ENCODE measurements around the gene CDH4.

CDH4 gene

DNA sequence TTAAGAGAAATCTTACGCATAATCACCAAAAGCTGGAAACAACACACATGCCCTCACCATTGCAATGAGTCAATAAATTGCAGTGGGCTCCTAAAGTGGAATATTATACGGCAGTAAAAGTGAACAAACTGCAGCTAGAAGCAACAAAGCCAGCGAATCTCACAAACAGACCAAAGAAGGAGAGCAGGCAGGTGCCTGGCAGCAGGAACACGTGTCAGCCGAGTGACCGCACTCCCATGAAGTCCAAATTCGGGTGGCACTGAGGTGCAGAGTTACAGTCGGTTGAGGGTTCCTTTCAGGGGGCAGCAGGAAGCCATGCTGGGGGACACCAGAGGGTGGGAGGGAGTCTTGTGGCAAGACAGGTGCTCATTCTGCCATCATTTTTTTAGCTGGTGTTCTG lies 500.5 kb downstream of the CDH4 start:
- no peak for DNase-seq

DNA sequence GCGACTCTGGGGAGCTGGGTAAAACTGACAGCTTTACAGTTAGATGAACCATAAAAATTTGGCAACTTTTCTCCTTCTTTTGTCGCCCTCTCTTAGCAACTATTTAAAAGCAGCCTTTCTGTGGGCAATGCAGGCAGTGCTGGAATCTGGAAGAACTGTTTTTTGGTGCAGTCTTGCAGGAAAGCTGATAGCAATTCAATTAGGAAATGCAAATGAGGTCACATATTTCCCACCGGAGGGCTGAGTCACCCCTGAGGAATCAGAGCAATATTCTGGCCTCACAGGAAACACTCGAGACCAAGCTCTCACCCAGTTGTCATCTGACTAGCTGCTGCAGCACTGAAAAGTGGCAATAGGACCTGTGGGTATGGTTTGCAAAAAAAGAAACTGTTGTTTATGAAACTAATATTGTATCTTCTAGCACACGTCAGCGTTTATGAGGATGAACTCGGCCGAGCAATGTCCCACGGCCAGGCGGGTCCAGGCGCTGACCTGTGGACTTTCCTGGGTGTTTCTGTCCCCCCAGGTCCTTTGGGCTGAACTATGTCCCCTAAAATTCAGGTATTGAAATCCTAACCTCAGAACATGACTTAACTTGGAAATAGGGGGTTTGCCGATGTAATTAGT lies 501.4 kb downstream of the CDH4 start:
- DNase-seq, result peak; percentile 82

DNA sequence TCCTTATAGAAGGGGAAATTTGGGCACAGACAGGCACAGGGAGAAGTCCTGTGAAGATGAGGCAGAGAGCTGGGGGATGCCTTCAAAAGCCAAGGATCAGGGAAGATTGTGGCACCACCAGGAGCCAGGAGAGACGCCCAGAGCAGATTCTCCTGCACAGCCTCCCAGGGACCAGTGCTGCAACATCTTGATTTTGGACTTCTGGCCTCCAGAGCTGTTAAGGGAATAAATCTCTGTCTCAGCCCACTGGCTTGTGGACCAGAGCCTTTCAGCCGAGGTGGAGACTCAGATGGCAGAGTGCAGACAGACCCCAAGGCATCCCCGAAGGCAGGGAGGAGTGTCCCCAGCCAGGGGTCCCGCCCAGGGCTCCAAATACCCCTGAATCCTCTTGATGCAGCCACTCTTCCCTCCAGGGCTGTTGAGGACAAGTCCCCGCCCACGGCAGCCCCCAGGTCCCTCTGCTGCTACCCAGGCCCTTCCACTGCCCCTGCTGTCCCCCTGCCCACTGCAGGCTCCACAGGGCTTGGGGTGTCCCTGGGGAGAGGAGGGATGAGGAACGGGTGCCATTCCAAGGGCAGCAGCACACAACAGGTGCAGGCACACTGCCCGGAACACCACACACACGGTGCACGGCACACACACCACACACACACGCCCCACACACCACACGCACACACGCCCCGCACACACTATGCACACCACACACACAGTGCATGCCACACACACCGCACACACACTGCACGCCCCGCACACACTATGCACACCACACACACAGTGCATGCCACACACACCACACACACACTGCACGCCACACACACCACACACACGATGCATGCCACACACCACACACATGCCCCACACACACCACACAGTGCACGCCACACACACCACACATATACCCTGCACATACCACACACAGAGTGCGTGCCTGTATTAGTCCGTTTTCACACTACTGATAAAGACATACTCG lies 502.2 kb downstream of the CDH4 start:
- DNase-seq, result no peak

DNA sequence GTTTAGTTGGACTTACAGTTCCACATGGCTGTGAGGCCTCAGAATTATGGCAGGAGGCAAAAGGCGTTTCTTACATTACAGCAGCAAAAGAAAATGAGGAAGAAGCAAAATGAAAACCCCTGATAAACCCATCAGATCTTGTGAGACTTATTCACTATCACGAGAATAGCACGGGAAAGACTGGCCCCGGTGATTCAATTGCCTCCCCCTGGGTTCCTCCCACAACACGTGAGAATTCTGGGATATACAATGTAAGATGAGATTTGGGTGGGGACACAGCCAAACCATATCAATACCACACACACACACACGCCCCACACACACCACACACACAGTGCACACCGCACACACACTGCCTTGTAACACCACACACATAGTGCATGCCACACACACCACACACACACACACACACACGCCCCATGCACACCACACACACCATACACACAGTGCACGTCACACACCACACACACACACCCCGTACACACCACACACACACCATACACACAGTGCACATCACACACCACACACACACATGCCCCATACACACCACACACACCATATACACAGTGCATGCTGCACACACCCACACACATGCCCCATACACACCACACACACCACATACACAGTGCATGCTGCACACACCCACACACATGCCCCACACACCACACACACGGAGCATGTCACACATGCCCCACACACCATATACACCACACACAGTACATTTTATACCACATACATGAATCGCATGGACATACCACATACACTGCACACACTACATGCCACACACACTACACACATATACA lies 503.1 kb downstream of the CDH4 start:
- no peak for DNase-seq

DNA sequence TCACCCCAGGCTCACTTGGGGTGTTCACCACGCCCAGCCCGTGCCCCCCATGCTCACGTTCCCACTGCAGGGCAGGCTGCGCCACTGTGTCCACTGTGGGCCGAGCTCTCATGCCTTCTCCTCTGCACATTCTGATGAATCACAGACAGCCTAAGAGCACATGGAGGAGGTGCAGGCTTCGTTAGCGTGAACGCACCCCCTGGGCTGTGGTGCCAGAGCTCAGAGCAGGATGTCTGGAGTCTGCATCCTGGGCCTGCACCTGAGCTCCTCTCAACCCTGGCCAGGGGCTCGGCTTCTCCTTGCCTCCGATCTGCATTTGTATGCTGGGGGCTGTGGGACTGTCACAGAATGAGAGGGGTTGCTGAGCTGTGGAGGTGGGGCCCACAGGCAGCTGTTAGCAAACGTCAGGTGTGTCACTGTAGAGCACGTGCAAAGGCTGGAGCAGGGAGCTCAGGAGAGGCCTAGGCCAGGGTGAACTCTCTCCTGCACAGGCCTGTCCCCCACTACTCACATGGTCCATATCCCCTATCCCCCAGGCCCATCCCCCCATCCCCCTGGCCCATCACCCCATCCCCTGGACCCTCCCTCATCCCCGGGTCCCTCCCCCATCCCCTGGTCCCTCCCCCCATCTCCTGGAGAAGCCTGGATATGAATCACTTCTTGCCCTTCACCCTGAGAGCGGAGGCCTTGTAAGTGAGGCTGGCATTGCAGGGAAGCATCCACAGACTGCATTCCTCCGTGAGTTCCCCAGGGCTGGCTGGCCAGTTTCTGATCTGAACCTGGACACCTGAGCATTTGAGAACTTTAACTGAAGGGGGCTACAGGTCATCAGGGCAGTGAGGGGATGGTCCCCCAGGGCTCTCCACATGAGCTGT lies 504.1 kb downstream of the CDH4 start:
- DNase-seq, result no peak

DNA sequence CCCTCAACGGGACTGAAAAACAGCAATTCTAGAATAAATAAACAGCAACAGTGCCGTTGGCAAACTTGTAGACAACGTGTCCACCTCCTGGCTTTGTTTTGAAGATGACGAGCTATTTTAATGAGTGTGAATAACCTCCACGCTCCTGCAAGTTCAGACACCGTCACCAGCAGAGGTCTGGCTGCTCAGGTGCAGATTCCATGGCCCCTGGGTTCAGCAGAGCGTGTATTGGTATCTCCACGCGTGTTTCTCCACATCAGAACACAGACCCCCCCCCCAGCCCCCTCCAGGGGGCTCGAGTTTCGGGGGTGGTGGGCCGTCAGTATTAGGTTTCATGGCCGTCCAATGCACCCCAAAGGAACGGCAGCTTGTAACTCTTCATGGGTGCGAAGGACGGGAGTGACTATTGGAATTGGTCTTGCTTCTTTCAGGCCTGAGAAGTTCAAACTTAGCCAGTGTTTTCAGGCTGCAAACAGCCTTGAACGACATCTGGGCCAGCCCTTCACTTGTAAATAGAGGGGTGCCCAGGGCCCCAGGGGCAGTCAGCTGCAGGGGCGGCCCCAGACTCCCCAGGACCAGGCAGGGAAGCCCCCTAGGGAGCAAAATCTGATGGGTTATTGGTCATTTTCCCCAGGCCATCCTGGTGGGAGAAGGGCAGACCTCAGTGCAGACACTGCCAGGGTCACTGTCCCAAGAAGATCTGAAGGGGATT lies 505.1 kb downstream of the CDH4 start:
- DNase-seq, result no peak

DNA sequence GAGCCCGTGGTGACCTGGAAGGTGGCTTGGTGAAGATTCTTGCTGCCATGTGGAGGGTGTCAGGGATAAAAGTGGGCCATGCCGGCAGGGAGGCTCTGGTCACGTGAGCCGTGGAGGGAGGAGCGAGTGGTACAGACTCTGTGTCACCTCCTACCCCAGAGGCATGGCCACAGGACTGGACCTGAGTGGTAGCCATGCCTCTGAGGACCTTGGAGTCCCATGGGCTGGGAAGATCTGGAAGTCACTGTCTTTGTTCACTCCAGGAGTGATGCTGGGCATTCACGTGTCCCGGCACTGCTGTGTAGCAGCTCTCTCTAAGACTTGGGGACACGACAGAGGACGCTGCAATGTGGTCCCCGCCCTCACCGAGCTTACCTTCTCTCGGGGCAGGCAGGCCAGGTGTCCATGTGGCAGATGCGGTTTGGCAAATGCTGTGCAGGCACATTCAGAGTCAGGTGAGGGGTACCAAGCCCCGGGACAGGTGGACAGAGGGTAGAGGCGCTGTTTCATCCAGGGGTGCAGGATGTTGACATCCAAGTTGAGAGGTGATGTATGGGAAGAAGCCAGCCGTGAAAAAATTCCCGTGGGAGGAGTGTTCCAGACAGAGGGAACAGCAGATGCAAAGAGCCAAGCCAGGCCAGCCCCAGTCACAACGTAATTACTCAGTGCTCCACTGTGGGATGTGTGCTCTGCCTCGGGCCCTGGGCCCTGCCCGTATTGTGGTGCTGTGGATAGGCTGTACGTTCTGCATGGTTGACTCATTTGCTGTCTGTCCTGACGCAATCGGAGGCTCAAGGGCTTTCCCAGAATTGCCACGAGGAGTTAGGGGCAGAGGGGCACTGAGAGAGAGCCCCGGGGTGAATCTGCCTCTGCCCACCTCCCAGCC lies 505.9 kb downstream of the CDH4 start:
- DNase-seq, result peak; percentile 22

DNA sequence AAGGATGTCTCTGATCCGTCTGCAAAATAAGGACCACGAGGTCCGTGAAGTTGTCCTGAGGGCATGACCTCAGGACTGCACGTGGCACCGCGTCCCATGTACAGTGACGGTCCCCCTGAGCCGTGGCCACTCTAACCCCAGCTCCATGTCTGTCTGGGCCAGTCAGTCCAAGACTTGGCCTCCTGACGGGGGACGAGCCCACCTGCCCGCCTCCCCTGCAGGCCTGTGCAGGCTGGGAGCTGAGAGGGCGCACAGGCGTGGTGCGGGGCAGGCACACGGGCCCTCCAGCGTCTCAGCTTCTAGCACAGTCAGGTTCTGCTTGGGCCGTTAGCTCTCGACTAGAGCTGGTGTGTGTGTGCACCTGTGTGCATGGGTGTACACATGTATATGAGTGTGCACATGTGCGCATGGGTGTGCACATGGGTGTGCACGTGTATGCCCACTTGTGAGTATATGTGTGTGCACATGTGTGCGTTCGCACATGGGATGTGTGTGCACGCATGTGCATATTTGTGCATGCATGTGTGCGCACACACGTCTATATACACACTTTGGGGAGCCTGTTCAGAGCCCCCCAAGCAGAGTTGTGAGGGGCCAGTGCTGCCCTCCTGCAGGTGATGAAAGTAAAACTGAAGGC lies 506.6 kb downstream of the CDH4 start:
- DNase-seq, result no peak

DNA sequence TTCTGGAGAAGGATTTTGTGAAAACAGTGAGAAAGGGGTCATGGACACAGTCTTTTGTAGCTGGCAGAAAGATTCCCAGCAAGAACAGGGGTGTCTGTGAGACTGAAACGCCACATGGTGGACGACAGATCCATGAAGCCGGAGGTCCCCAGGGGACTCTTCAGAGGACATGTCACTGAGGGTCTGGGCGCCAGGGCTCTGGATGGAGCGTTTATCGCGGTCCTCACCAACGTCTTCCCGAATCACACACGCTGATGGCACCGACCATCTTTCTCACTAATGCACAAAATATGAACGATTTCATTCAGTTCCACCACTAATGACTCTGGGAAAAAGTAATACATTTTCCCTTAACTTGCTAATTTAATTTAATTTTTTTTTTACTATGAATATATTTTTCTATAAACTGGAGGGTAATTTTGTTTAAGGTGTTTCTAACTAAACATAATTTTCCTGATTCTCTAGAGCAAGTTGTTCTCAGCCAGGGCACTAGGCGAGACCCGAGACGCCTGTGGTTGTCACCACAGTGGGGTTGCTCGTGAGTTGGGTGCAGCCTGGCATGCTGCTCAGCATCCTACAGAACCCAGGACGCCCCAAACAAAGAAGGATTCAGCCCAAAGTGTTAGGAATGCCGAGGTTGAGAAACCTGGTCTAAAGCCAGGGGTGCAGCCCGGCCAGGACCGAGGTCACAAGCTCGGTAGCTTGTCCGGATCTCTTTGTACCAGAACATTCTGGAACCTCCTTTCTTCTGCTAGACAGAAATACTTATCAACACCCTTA lies 507.4 kb downstream of the CDH4 start:
- no peak for DNase-seq

DNA sequence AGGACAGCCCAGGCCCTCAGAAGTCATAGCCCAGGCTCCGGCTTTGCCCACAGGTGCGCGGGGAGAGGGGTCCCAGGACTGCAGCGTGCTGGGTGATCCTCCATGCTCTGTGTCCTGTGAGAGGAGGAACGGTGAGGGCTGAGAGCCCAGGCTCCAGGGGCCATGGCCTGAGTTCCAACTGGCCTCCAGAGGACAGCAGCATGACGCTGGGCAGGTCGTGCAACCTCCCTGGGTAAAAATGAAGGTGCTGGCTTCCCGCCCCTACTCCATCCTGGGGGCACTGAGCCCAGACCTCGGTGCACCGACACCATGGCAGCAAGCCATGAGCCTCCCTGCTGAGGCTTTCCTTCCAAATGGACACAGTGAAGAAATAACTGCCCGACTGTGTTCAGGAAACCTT lies 508.3 kb downstream of the CDH4 start:
- DNase-seq, result no peak

DNA sequence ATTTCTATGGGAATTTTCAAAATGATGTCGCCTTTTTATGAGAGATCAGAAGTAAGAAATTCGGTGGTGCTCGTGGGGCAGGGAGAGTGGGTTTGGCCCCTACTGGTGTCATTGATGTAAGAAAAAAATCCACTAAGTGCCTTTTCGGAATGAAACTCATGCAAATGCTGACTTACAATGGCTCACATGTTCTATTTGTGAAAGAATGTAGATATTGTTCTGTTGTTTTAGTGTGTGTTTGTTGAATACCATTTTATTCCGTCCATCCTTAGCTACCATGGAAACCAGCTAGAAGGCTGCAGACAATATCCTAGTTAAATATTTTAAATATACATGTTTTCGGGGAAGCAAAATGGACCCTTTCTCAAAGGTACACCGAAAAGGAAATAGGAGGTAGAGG lies 508.7 kb downstream of the CDH4 start:
- DNase-seq, result no peak

DNA sequence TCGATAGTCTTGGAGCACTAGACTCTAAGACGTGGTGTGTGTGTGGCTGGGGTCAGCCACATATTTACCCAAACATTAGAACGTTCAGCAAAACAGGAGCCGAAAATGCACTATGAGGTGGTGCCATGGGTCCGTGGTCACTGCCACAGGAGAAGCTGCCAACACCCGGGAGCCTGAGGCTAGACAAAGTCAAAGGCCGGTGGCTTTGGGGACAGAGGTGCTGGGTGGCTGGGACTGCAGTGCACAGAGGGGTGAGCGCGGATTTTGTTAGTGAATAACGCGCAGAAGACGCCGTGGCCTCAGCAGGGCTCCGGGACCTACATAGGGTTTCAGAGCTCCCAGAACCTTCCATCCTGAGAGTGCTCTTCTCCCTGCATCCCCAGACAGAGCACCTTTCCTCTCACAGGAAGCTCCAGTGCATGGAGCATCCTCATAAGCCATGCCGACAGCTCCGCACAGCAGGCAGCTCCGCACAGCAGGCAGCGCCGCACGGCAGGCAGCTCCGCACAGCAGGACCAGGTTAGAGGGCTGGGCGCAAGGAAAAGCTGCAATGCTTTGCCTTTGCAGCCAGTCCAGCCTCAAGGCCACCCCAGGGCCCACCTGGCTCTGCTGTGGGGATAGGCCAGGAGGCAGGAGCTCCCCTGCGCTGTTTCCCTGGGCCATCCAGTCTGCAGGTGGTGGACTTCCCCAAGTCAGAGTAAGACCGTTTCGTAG lies 509.5 kb downstream of the CDH4 start:
- DNase-seq, result no peak

DNA sequence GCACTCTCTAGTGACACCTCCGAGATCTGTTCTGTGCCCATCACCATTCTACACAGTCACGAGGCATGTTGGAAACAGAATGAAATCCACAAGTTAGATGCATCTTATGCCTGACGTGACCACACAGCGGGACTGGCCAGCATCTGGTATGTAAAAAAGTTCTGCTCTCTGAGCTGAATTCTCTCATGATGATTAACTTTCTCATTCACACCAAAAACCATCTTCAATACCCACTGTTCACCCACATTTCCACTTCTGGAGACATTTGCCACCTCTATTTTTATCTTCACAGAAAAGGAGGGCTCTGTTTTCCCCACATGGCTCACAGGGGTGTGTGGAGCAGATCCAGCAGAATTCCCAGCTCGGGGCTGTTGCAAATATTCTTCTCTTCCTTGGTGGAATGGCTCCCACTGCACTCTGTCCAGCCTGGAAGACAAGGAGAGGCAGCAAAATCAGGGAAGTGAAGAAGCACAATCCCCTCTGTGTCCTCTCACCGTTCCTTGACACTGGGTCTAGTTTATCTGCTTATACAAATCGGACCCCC lies 510.2 kb downstream of the CDH4 start:
- no peak for DNase-seq

DNA sequence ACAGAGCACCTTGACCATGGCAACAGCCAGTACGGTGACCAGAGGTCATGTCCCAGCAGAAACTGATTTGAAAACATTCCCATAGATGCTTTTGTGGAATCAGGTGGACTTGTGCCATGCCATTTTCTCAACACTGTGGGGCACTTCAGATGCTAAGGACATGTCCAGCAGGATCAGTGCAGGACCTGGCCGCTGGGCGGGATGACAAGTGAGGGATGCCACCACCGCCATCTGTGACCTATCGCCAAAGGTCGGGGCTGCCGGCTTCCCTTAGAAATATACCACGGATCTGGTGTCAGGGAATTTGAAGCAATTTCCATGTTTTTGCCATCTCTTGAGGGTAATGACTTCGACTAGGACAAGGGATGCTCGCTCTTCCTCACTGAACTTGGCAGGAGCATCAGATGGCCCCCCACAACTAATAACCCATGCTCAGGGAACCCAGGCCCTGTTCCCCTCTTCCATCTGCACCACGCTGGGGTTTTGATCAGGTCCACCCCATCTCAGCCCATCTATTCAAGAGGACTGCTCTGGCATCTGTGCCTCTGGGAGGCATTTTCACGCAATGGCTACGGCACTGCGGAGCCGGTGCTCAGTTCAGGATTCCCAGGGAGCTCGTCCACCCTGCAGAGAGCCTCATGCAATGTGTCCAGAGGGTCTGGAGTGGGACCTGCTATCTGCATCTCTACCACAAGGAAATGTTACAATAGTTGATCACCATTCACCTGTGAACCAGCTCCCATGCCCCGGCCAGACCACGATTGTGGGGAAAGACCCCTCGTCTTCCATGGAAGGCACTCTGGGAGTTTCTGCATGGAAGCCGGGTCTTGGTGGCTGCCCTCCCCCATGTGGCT lies 511.1 kb downstream of the CDH4 start:
- DNase-seq, result no peak

DNA sequence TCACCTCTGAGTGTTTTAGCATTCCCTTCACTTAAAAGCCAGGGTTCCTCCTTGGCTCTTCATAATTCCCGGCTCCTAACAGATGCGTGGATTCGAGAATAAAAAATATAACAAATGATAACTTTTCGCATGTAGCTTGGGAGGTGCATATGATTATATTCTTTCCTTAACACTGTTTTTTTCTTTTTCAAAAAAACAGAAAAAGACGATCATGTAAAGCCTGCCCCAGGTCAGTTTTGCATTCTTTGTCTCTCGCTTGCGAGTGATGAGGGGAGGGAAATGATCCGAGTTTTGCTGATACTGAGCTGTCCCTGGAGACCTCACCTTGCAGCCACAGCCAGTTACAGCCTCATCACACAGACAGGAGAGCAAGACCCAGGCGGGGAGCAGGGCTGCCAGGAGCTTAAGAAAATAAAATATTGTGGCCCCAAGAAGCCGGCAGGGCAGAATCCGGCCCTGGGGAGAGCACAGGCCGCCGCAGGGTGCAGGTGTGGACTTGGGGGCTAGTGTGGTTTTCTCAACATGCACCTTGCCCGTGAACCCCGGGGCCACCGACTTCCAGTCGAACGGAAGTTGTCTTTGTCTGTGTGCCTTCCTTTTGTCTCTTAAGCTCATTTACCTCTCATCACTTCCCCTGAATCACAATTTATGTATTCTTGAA lies 511.8 kb downstream of the CDH4 start:
- no peak for DNase-seq

DNA sequence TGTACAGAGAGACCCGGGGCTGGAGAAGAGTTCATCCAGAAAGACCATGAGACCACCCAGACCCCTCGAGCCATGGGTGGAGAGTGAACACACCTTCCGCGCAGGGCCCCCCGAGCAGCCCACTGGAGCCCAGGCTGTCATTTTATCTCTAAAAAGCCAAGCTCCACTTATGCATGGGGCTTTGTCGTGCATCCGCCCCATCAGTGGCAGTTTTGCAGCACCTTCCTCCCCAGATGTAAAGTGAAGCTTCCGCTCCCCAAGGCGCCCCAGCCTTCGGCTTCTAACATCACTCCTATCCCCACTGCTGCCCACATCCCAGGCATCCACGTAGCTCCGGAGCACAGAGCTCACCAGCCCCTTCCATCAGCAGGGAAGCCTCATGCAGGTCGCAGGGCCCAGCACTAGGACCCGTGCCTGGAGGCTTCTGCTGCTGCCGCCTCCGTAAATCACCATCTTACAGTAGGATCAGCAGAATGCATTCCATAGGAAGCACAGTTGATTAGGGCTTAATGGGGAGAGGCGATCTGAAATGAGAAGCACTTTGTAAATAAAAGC lies 512.5 kb downstream of the CDH4 start:
- no peak for DNase-seq

All from fibroblast of skin of right quadriceps (primary cell).